Measurements from ENCODE around the gene EFS. TPM values are rescaled to one million over a fixed set of nuclear protein-coding genes. Genes with fewer than 3 reads are reported as not detected.

Gene EFS, protein sequence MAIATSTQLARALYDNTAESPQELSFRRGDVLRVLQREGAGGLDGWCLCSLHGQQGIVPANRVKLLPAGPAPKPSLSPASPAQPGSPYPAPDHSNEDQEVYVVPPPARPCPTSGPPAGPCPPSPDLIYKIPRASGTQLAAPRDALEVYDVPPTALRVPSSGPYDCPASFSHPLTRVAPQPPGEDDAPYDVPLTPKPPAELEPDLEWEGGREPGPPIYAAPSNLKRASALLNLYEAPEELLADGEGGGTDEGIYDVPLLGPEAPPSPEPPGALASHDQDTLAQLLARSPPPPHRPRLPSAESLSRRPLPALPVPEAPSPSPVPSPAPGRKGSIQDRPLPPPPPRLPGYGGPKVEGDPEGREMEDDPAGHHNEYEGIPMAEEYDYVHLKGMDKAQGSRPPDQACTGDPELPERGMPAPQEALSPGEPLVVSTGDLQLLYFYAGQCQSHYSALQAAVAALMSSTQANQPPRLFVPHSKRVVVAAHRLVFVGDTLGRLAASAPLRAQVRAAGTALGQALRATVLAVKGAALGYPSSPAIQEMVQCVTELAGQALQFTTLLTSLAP
- total RNA-seq: not detected

DNA sequence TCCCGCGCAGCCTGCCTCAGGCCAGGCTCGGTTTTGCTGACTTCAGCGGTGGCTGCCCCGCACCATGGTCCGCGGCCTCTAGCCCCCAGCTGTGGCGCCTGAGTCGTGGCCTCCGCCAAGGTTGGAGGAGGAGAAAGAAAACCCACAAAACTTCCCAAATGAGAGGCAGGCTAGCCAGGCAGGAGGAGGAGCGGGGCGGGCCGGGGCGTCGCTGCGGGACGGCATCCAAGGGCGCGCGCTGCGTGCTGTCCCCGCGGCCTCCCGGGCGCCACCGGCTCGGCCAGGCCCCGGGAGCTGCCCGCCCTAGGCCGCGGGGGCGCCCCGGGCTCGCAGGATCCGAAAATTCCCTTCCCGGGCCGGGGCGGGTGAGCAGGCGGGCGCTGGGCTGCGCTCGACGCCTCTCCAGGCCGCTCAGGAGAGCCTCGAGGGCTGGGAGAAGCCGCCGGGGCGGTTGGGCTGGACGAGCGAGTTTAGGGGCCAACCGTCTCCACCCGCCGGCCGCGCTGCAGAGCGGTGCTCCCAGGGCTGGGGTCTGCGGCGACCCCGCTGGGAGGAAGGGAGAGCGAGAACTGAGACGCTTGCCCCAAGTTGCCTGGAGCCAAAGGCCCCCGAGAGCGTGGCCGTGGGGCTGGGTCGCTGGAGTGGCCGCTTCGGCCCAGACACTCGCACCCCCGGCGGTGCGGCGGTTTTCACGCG is at the start of gene EFS:
EFS (minus strand) TSS at position 137 of the 696 bp plus-strand sequence. CDS start 147 bp downstream, outside the sequence.
- Mint-ChIP-seq H3K36me3 (ENCODE audit: low read depth) (no peaks in the 10 kb centered on the region), H3K27ac (no peak within 1 kb of the TSS), H3K4me1 (ENCODE audit: low read depth) (no peaks in the 10 kb centered on the region), H3K4me3 (no peak within 1 kb of the TSS), H3K9me3 (no peaks in the 10 kb centered on the region), H3K27me3 (peaks cover 25% of the 10 kb centered on the region)
- intact Hi-C loops (cut with micrococcal nuclease): no loop called here
- ChIA-PET POLR2A (no interaction called here), CTCF (no interaction called here)
- ATAC-seq: no peak
- no peak for DNase-seq
- TF ChIP-seq, protein P1, sequence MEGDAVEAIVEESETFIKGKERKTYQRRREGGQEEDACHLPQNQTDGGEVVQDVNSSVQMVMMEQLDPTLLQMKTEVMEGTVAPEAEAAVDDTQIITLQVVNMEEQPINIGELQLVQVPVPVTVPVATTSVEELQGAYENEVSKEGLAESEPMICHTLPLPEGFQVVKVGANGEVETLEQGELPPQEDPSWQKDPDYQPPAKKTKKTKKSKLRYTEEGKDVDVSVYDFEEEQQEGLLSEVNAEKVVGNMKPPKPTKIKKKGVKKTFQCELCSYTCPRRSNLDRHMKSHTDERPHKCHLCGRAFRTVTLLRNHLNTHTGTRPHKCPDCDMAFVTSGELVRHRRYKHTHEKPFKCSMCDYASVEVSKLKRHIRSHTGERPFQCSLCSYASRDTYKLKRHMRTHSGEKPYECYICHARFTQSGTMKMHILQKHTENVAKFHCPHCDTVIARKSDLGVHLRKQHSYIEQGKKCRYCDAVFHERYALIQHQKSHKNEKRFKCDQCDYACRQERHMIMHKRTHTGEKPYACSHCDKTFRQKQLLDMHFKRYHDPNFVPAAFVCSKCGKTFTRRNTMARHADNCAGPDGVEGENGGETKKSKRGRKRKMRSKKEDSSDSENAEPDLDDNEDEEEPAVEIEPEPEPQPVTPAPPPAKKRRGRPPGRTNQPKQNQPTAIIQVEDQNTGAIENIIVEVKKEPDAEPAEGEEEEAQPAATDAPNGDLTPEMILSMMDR (IDR thresholded peaks at IDR 0.05): no peak

DNA sequence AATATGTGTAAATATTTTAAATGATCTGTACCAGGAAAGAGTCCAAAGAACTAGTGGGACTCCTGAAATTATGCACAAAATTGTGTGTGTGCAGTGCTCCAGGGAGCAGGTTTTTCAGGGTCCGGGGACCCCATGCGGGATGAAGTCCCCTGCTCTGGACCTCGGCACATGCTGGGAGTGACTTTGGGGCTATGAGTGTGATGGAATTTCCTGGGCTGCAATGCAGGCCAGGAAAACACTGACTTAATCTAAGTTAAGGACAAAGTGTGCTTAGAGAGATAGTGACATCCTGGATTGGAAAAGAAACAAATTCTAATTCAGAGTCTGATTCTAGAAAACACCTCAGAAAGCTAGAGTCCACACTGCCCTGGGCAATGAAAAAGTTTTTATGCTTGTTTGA is 49.3 kb upstream of the EFS start:
- CTCF ChIA-PET: interaction anchor here (1.7 kb wide), 1 partner anchor 34 kb away, joined by 6 read pairs; no protein-coding TSS in a partner anchor
- TF ChIP-seq, protein P1 (IDR thresholded peaks at IDR 0.05): no peak
- Mint-ChIP-seq H3K9me3 (no peaks in the 10 kb centered on the region), H3K4me1 (ENCODE audit: low read depth) (no peaks in the 10 kb centered on the region), H3K27me3 (peaks cover 5% of the 10 kb centered on the region), H3K27ac (no peak overlapping the region), H3K36me3 (ENCODE audit: low read depth) (no peaks in the 10 kb centered on the region), H3K4me3 (no peak overlapping the region)
- ATAC-seq: no peak
- intact Hi-C loops (cut with micrococcal nuclease): no loop called here
- POLR2A ChIA-PET: no interaction called here
- no peak for DNase-seq

GRCh38 chr14:23413681-23414080 is 48.7 kb upstream of the EFS start:
- Mint-ChIP-seq H3K36me3 (ENCODE audit: low read depth) (no peaks in the 10 kb centered on the region), H3K27ac (no peak overlapping the region), H3K9me3 (no peaks in the 10 kb centered on the region), H3K27me3 (peaks cover 5% of the 10 kb centered on the region), H3K4me3 (no peak overlapping the region), H3K4me1 (ENCODE audit: low read depth) (no peaks in the 10 kb centered on the region)
- no peak for ATAC-seq
- DNase-seq: no peak
- CTCF ChIA-PET: no interaction called here
- intact Hi-C loops (cut with micrococcal nuclease): no loop called here
- POLR2A ChIA-PET: no interaction called here
- TF ChIP-seq, protein P1 (IDR thresholded peaks at IDR 0.05): no peak

DNA sequence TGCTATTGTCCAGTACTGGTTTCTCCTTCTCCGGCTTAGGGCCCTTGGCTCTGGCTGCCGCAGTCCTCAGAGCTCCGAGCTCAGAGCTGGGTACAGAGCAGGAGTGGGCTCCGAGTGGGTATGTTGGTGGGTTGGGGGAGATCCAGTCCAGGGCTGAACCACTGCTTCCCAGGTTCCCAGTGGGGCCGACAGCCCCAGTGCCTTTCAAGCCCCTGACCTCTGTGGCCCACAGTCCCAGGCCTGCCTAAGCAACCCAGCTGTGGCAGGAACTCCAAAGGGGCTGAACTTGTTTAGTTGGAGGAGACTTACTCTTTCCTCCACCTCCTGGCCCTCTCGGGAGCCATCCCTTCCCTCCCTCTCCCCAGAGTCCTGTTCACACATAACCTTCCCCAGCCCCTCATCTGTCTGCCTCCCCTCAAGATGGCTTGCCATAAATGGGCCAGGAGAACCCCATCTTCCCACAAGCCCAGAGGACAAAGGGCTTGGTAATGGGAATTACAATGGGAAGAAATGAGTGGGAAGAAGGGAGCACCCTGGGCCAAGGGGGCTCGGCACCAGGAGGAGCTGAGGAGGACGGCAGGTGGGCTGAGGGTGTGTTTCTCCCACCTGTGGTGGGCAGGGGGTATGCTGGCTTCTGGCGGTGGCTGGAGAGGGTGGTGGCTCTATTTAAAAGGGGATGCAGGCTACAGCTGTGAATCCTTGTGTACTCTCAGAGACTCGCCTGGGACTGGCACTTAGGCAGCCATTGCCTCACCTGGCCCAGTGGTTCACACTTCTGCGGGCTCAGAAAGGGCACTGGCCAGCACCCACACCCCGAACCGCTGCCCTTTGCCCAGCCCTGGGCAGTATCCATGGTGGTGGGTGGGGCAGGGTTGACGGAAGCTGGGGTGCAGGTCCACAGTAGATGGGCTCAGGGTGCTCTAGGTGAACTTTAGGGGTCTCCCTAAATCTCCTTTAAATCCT is 46.9 kb upstream of the EFS start:
- POLR2A ChIA-PET: no interaction called here
- intact Hi-C loops (cut with micrococcal nuclease): no loop called here
- Mint-ChIP-seq H3K4me1 (ENCODE audit: low read depth) (no peaks in the 10 kb centered on the region), H3K27ac (no peak overlapping the region), H3K9me3 (no peaks in the 10 kb centered on the region), H3K4me3 (no peak overlapping the region), H3K27me3 (peaks cover 3% of the 10 kb centered on the region), H3K36me3 (ENCODE audit: low read depth) (no peaks in the 10 kb centered on the region)
- DNase-seq (no peak), ATAC-seq (no peak)
- TF ChIP-seq, protein P1 (IDR thresholded peaks at IDR 0.05): no peak
- CTCF ChIA-PET: interaction anchor here (1.2 kb wide), 1 partner anchor 31 kb away, joined by 3 read pairs; no protein-coding TSS in a partner anchor

Data from activated CD8-positive, alpha-beta T cell treated with anti-CD3 and anti-CD28 coated beads for 36 hours (primary cell).